Neural cell (in vitro differentiated cells): ENCODE results near the gene SERPINI1. TPM values are rescaled to one million over a fixed set of nuclear protein-coding genes. Genes with fewer than 3 reads are reported as not detected.

Source experiments
- H2AFZ ChIP-seq: fragments of 200-600, 300-800 bp; sonication (generic), shearing (Covaris generic); 2 replicates; pipeline ENCODE4 v1.6.0; 2014; ENCODE audit warnings: low read depth, mild to moderate bottlenecking, antibody characterized with exemption, low read length, moderate library complexity
- H3F3A ChIP-seq: fragments of 200-600 bp; shearing (Covaris generic); 2 replicates; pipeline ENCODE4 v1.6.1; 2016; ENCODE audit warnings: mild to moderate bottlenecking, moderate library complexity, mixed read lengths, antibody characterized with exemption, low read length; ENCODE audit not compliant: insufficient read depth, poor library complexity, severe bottlenecking
- H3K27ac ChIP-seq: fragments of 200-600, 300-800 bp; sonication (generic), shearing (Covaris generic); 2 replicates; pipeline ENCODE4 v1.5.1; 2014; ENCODE audit warnings: mild to moderate bottlenecking, low read length, moderate library complexity
- H3K27me3 ChIP-seq: fragments of 300-800, 200-600 bp; sonication (generic), shearing (Covaris generic); 2 replicates; pipeline ENCODE4 v1.6.0; 2014; ENCODE audit warnings: mild to moderate bottlenecking, low read depth, low read length, moderate library complexity; ENCODE audit not compliant: insufficient read depth
- H3K36me3 ChIP-seq: fragments of 300-800, 200-600 bp; sonication (generic), shearing (Covaris generic); 2 replicates; pipeline ENCODE4 v1.5.1; 2014; ENCODE audit warnings: mild to moderate bottlenecking, antibody characterized with exemption, low read length, moderate library complexity; ENCODE audit not compliant: insufficient read depth
- H3K4me2 ChIP-seq: fragments of 300-800, 200-600 bp; sonication (generic), shearing (Covaris generic); 2 replicates; pipeline ENCODE4 v1.6.0; 2014; ENCODE audit warnings: mild to moderate bottlenecking, low read length
- H3K4me3 ChIP-seq: fragments of 300-800, 200-600 bp; sonication (generic), shearing (Covaris generic); 2 replicates; pipeline ENCODE4 v1.5.1; 2014; ENCODE audit warnings: mild to moderate bottlenecking, low read length, moderate library complexity
- H3K79me2 ChIP-seq: fragments of 200-600 bp; shearing (Covaris generic); replicated peaks from 2 replicates; pipeline ENCODE4 v1.6.0; 2014; ENCODE audit warnings: mild to moderate bottlenecking, low read length, moderate library complexity; ENCODE audit not compliant: insufficient read depth
- H3K9ac ChIP-seq: fragments of 300-800, 200-600 bp; sonication (generic), shearing (Covaris generic); 2 replicates; pipeline ENCODE4 v1.6.1; 2016; ENCODE audit warnings: mild to moderate bottlenecking, low read length, mixed read lengths
- H3K9me2 ChIP-seq: fragments of 200-600 bp; shearing (Covaris generic); 2 replicates; pipeline ENCODE4 v1.6.1; 2016; ENCODE audit warnings: mild to moderate bottlenecking, low read length, mixed read lengths; ENCODE audit not compliant: insufficient read depth
- H3K9me3 ChIP-seq: fragments of 200-600, 300-800 bp; sonication (generic), shearing (Covaris generic); 2 replicates; pipeline ENCODE4 v1.6.1; 2016; ENCODE audit warnings: mild to moderate bottlenecking, mixed run types, low read length, moderate library complexity, mixed read lengths
- H4K20me1 ChIP-seq: fragments of 200-600 bp; shearing (Covaris generic); 2 replicates; pipeline ENCODE4 v1.6.1; 2016; ENCODE audit warnings: mild to moderate bottlenecking, mixed run types; ENCODE audit not compliant: insufficient read depth
- EP300 ChIP-seq: fragments of 450-650 bp; conservative IDR thresholded peaks from 2 replicates; pipeline ENCODE4 v1.6.1; 2014; ENCODE audit warnings: antibody characterized with exemption, mild to moderate bottlenecking, moderate library complexity; ENCODE audit not compliant: poor library complexity, severe bottlenecking
- EZH2 ChIP-seq: fragments of 200-600, 300-800 bp; shearing (Covaris generic), sonication (generic); IDR thresholded peaks from 2 replicates; pipeline ENCODE4 v1.6.1; 2014; ENCODE audit warnings: antibody characterized with exemption, low read length, borderline replicate concordance, mild to moderate bottlenecking; ENCODE audit not compliant: insufficient read depth, poor library complexity, severe bottlenecking
- MXI1 ChIP-seq: fragments of 450-650 bp; conservative IDR thresholded peaks from 2 replicates; pipeline ENCODE4 v1.6.1; 2014; ENCODE audit warnings: antibody characterized with exemption, mild to moderate bottlenecking; ENCODE audit not compliant: poor library complexity, severe bottlenecking
- POLR2AphosphoS5 ChIP-seq: IDR thresholded peaks from 2 replicates; pipeline ENCODE4 v1.6.1; 2012
- RAD21 ChIP-seq: fragments of 450-650 bp; conservative IDR thresholded peaks from 2 replicates; pipeline ENCODE4 v1.6.1; 2014; ENCODE audit warnings: antibody characterized with exemption, mild to moderate bottlenecking, moderate library complexity
- SMC3 ChIP-seq: fragments of 450-650 bp; conservative IDR thresholded peaks from 2 replicates; pipeline ENCODE4 v1.6.1; 2014; ENCODE audit warnings: antibody characterized with exemption, mild to moderate bottlenecking, moderate library complexity; ENCODE audit not compliant: poor library complexity
- TAF1 ChIP-seq: IDR thresholded peaks from 2 replicates; pipeline ENCODE4 v1.6.1; 2012; ENCODE audit warnings: low read depth
- polyA plus RNA-seq: library from polyadenylated mRNA; depleted of rRNA; stranded (reverse); fragments of >200 nt; gene quantifications from 2 replicates; pipeline ENCODE4 v1.2.3, GENCODE V29; 2014
- TF ChIP-seq, protein P1 (sequence below): IDR thresholded peaks from 2 replicates; pipeline ENCODE4 v1.6.1; 2012; ENCODE audit warnings: borderline replicate concordance
- TF ChIP-seq, protein P2 (sequence below): fragments of 450-650 bp; IDR thresholded peaks from 2 replicates; pipeline ENCODE4 v1.5.1; 2014; ENCODE audit warnings: antibody characterized with exemption, mild to moderate bottlenecking, moderate library complexity; ENCODE audit not compliant: poor library complexity, severe bottlenecking

SERPINI1 gene
- polyA plus RNA-seq, 1 donor from 2014 or later = 150 TPM

DNA sequence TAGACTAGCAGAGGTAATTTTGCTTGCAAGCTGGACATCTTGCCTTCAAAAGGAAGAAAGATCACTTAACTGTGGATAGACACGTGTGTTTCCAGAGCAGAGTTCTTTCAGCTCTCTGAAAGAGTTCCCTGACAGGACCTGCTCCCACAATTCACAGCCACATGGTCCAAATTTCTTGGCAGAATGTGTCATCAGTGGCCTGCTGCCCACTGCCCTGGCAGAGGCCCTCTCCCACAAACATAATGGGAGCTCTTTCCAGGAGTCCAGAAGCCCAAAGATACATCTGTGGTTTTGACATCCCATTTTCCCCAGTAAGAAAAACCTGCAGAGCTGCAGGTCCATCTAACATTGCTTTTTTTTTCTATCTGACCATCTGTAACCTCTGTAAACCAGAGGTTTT lies 48.3 kb downstream of the SERPINI1 start:
- Histone ChIP-seq H3K27me3 (no peaks in the 10 kb centered on the region), H3K27ac (no peak overlapping the region), H3K9me3 (no peaks in the 10 kb centered on the region), H3K79me2 (no peaks in the 10 kb centered on the region), H3K4me3 (no peak overlapping the region), H2AFZ (no peak overlapping the region), H3K9ac (no peak overlapping the region), H3K4me2 (no peak overlapping the region), H3K36me3 (no peaks in the 10 kb centered on the region), H3K9me2 (no peaks in the 10 kb centered on the region), H3F3A (no peaks in the 10 kb centered on the region), H4K20me1 (no peaks in the 10 kb centered on the region)
- TF ChIP-seq MXI1 (no peak), EP300 (no peak), SMC3 (no peak), RAD21 (no peak), POLR2AphosphoS5 (no peak)
- TF ChIP-seq, protein P1, sequence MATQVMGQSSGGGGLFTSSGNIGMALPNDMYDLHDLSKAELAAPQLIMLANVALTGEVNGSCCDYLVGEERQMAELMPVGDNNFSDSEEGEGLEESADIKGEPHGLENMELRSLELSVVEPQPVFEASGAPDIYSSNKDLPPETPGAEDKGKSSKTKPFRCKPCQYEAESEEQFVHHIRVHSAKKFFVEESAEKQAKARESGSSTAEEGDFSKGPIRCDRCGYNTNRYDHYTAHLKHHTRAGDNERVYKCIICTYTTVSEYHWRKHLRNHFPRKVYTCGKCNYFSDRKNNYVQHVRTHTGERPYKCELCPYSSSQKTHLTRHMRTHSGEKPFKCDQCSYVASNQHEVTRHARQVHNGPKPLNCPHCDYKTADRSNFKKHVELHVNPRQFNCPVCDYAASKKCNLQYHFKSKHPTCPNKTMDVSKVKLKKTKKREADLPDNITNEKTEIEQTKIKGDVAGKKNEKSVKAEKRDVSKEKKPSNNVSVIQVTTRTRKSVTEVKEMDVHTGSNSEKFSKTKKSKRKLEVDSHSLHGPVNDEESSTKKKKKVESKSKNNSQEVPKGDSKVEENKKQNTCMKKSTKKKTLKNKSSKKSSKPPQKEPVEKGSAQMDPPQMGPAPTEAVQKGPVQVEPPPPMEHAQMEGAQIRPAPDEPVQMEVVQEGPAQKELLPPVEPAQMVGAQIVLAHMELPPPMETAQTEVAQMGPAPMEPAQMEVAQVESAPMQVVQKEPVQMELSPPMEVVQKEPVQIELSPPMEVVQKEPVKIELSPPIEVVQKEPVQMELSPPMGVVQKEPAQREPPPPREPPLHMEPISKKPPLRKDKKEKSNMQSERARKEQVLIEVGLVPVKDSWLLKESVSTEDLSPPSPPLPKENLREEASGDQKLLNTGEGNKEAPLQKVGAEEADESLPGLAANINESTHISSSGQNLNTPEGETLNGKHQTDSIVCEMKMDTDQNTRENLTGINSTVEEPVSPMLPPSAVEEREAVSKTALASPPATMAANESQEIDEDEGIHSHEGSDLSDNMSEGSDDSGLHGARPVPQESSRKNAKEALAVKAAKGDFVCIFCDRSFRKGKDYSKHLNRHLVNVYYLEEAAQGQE = no peak

DNA sequence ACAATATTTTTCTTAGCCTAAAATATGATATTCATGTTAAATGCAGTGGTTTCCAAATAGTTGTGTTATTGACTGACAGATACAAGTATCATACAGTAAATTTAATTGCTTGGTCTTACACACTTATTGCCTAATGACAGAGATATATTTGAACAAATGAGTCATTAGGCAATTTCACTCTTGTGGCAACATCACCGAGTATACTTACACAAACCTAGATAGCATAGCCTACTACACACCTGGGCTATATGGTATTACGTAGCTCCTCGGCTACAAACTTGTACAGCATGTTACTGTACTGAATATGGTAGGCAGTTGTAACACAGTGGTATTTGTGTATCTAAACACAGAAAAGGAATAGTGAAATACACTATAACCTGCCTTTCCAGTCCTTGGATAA lies 50.3 kb downstream of the SERPINI1 start:
- H3K9ac ChIP-seq = no peak overlapping the region
- H3K27me3 ChIP-seq = no peaks in the 10 kb centered on the region
- H3F3A ChIP-seq = no peaks in the 10 kb centered on the region
- H4K20me1 ChIP-seq = no peaks in the 10 kb centered on the region
- H3K27ac ChIP-seq = no peak overlapping the region
- H3K4me2 ChIP-seq = no peak overlapping the region
- TF ChIP-seq MXI1 = no peak
- TF ChIP-seq SMC3 = no peak
- TF ChIP-seq TAF1 = no peak
- TF ChIP-seq, protein P1 = no peak
- TF ChIP-seq EP300 = no peak
- TF ChIP-seq EZH2 = no peak
- TF ChIP-seq RAD21 = no peak
- TF ChIP-seq, protein P2, sequence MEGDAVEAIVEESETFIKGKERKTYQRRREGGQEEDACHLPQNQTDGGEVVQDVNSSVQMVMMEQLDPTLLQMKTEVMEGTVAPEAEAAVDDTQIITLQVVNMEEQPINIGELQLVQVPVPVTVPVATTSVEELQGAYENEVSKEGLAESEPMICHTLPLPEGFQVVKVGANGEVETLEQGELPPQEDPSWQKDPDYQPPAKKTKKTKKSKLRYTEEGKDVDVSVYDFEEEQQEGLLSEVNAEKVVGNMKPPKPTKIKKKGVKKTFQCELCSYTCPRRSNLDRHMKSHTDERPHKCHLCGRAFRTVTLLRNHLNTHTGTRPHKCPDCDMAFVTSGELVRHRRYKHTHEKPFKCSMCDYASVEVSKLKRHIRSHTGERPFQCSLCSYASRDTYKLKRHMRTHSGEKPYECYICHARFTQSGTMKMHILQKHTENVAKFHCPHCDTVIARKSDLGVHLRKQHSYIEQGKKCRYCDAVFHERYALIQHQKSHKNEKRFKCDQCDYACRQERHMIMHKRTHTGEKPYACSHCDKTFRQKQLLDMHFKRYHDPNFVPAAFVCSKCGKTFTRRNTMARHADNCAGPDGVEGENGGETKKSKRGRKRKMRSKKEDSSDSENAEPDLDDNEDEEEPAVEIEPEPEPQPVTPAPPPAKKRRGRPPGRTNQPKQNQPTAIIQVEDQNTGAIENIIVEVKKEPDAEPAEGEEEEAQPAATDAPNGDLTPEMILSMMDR = no peak
- H3K9me2 ChIP-seq = no peaks in the 10 kb centered on the region
- H3K9me3 ChIP-seq = no peaks in the 10 kb centered on the region
- no peak overlapping the region for H2AFZ ChIP-seq
- H3K36me3 ChIP-seq = no peaks in the 10 kb centered on the region
- no peak overlapping the region for H3K4me3 ChIP-seq
- H3K79me2 ChIP-seq = no peaks in the 10 kb centered on the region
